GM23338 (cell line): ENCODE measurements around the gene FBXL17. TPM values are rescaled to one million over a fixed set of nuclear protein-coding genes. Genes with fewer than 3 reads are reported as not detected.

Experiments used
- ATAC-seq: fragments of 200-7000 bp; cut with Tn5 transposase; 3 replicates; pipeline ENCODE4 v1.9.1; 2020
- DNase-seq: peaks from one replicate; pipeline ENCODE4 v3.0.0-alpha.2; 2015; ENCODE audit warnings: low spot score
- H2AFZ ChIP-seq: fragments of 200-600 bp; sonication (generic); 2 replicates; pipeline ENCODE4 v1.8.0; 2016; ENCODE audit warnings: antibody characterized with exemption, mild to moderate bottlenecking, moderate library complexity
- H3F3A ChIP-seq: fragments of 200-600 bp; sonication (generic); replicated peaks from 2 replicates; pipeline ENCODE4 v1.8.0; 2017; ENCODE audit warnings: antibody characterized with exemption, mixed run types, low read depth
- H3K27ac ChIP-seq: fragments of 200-600 bp; sonication (generic); 2 replicates; pipeline ENCODE4 v1.6.1; 2016; ENCODE audit warnings: low read depth
- H3K27me3 ChIP-seq: fragments of 200-600 bp; sonication (generic); 2 replicates; pipeline ENCODE4 v1.8.0; 2016; ENCODE audit warnings: mild to moderate bottlenecking, mixed run types, moderate library complexity; ENCODE audit not compliant: insufficient read depth
- H3K36me3 ChIP-seq: fragments of 200-600 bp; sonication (generic); 2 replicates; pipeline ENCODE4 v1.8.0; 2016; ENCODE audit warnings: mild to moderate bottlenecking; ENCODE audit not compliant: insufficient read depth
- H3K4me1 ChIP-seq: fragments of 200-600 bp; sonication (generic); 2 replicates; pipeline ENCODE4 v1.8.0; 2016; ENCODE audit warnings: mild to moderate bottlenecking, moderate library complexity; ENCODE audit not compliant: insufficient read depth
- H3K4me2 ChIP-seq: fragments of 200-600 bp; sonication (generic); 2 replicates; pipeline ENCODE4 v1.7.1; 2017; ENCODE audit warnings: mixed run types
- H3K4me3 ChIP-seq: fragments of 200-600 bp; sonication (generic); 2 replicates; pipeline ENCODE4 v1.6.1; 2016; ENCODE audit warnings: mixed run types
- H3K79me2 ChIP-seq: fragments of 200-600 bp; sonication (generic); replicated peaks from 2 replicates; pipeline ENCODE4 v1.8.0; 2017; ENCODE audit warnings: mild to moderate bottlenecking; ENCODE audit not compliant: insufficient read depth
- H3K9me2 ChIP-seq: fragments of 200-600 bp; sonication (generic); 2 replicates; pipeline ENCODE4 v1.8.0; 2017; ENCODE audit not compliant: insufficient read depth
- H4K20me1 ChIP-seq: fragments of 200-600 bp; sonication (generic); replicated peaks from 2 replicates; pipeline ENCODE4 v1.8.0; 2017; ENCODE audit warnings: mild to moderate bottlenecking; ENCODE audit not compliant: insufficient read depth
- H3K27ac Mint-ChIP-seq: 2 replicates; pipeline ENCODE4 v1.8.0; 2020; ENCODE audit warnings: inconsistent platforms, mild to moderate bottlenecking, moderate library complexity, mixed read lengths
- H3K27me3 Mint-ChIP-seq: 3 replicates; pipeline ENCODE4 v1.8.0; 2022; ENCODE audit warnings: low read depth, mild to moderate bottlenecking, moderate library complexity, mixed read lengths, inconsistent platforms; ENCODE audit not compliant: insufficient read depth, poor library complexity
- H3K36me3 Mint-ChIP-seq: 3 replicates; pipeline ENCODE4 v1.8.0; 2021; ENCODE audit warnings: low read depth, mild to moderate bottlenecking, inconsistent platforms, moderate library complexity, mixed read lengths
- H3K4me1 Mint-ChIP-seq: 3 replicates; pipeline ENCODE4 v1.8.0; 2020; ENCODE audit warnings: mild to moderate bottlenecking, inconsistent platforms, mixed read lengths
- H3K4me3 Mint-ChIP-seq: 3 replicates; pipeline ENCODE4 v1.8.0; 2021; ENCODE audit warnings: moderate library complexity, mild to moderate bottlenecking, inconsistent platforms, mixed read lengths
- H3K9me3 Mint-ChIP-seq: 3 replicates; pipeline ENCODE4 v1.8.0; 2020; ENCODE audit warnings: moderate library complexity, mild to moderate bottlenecking, inconsistent platforms, mixed read lengths
- CREB1 ChIP-seq: fragments of 250-450 bp; sonication (Bioruptor Pico); IDR thresholded peaks from 2 replicates; pipeline ENCODE4 v1.5.0; 2020; ENCODE audit warnings: low read depth, mild to moderate bottlenecking, moderate library complexity
- CTCF ChIP-seq, 2 experiments: fragments of 200-600 bp in 1 of 2; sonication (generic) in 1 of 2; conservative IDR thresholded peaks; 2 replicates each; pipeline versions ENCODE4 v1.5.1 to v1.6.1; 2016 to 2017; ENCODE audit warnings: antibody characterized with exemption in 2 of 2, low read depth in 2 of 2, mild to moderate bottlenecking in 2 of 2, moderate library complexity in 1 of 2
- EZH2 ChIP-seq: fragments of 200-600 bp; sonication (generic); IDR thresholded peaks from one replicate; pipeline ENCODE4 v1.8.0; 2017; ENCODE audit warnings: antibody characterized with exemption, mild to moderate bottlenecking, low read depth; ENCODE audit not compliant: unreplicated experiment
- EZH2phosphoT487 ChIP-seq: fragments of 200-600 bp; sonication (generic); IDR thresholded peaks from one replicate; pipeline ENCODE4 v1.8.1; 2018; ENCODE audit warnings: antibody characterized with exemption; ENCODE audit not compliant: unreplicated experiment
- JUNB ChIP-seq: IDR thresholded peaks from one replicate; pipeline ENCODE4 v1.6.1; 2016; ENCODE audit warnings: antibody characterized with exemption; ENCODE audit not compliant: unreplicated experiment
- NANOG ChIP-seq: IDR thresholded peaks from 2 replicates; pipeline ENCODE4 v1.6.1; 2016; ENCODE audit warnings: antibody characterized with exemption, borderline replicate concordance
- POLR2AphosphoS5 ChIP-seq: IDR thresholded peaks from 2 replicates; pipeline ENCODE4 v1.6.1; 2016; ENCODE audit warnings: antibody characterized with exemption, low read depth
- STAT1 ChIP-seq: IDR thresholded peaks from one replicate; pipeline ENCODE4 v1.6.1; 2016; ENCODE audit warnings: antibody characterized with exemption; ENCODE audit not compliant: unreplicated experiment
- ZNF114 ChIP-seq: fragments of 250-450 bp; sonication (Bioruptor Pico); IDR thresholded peaks from 2 replicates; pipeline ENCODE4 v1.5.0; 2020; ENCODE audit warnings: mild to moderate bottlenecking, moderate library complexity
- ZNF331 ChIP-seq: fragments of 250-450 bp; sonication (Bioruptor Pico); IDR thresholded peaks from 2 replicates; pipeline ENCODE4 v1.5.0; 2020; ENCODE audit warnings: low read depth, mild to moderate bottlenecking, moderate library complexity
- polyA plus RNA-seq: library from polyadenylated mRNA; unstranded; fragments of >200 nt; fragmentation: Nextera tagmentation; extraction: Ambion mirVana; gene quantifications from 2 replicates; pipeline ENCODE4 v1.2.1, GENCODE V29; 2016
- total RNA-seq: library from RNA; depleted of rRNA; stranded (reverse); fragments of >200 nt; shearing (Covaris generic); gene quantifications from 2 replicates; pipeline ENCODE4 v1.2.3, GENCODE V29; 2014
- TF ChIP-seq, protein P1 (sequence below): fragments of 250-450 bp; sonication (Bioruptor Pico); IDR thresholded peaks from 2 replicates; pipeline ENCODE4 v1.5.0; 2020; ENCODE audit warnings: mild to moderate bottlenecking, moderate library complexity
- TF ChIP-seq, protein P2 (sequence below): IDR thresholded peaks from 2 replicates; pipeline ENCODE4 v1.6.1; 2016; ENCODE audit warnings: antibody characterized with exemption
- TF ChIP-seq, protein P3 (sequence below): IDR thresholded peaks from one replicate; pipeline ENCODE4 v1.6.1; 2018; ENCODE audit warnings: antibody characterized with exemption; ENCODE audit not compliant: unreplicated experiment

The FBXL17 gene
- total and polyA plus RNA-seq, 2 experiments from 2014 or later = 2.0 to 2.7 TPM

DNA sequence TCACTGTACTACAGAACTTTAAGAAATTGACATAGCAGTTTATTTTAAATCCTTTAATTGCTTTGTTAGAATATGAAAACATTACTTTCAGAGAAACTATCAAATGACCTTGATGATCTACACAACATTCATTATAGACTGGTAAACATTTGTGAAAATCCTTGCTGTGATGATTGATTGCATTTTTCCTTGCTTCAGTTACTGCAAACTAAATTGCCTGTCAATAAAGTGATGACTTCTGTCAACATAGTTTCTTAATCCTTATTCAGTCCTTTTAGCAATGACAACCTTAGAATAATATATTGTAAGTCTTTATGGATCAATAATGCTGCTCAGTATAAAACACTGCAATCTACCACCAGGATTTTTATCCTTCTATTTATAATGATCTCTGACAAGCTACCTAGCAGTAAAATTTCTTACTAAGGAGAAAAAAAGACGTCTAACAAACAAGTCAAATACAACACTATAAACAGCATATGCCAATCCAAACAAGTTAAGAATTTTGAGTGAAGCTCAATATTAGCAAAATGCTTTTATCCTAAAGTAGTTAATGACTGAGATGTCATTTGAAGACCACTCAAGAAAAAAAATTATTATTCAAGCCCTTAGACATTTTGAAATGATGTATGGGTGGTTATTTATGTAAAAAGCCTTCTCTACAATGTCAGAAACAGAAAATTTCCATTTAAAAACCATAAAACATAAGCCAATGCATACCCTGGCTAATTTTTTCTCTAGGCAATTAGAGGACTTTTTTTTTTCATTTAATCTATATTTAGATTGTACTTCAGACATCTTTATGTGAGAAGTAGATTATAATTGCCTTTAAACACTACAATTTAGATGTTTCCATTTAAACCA, 105.5 kb downstream of the FBXL17 start:
- DNase-seq = no peak
- Histone ChIP-seq H3K9me2 (no peaks in the 10 kb centered on the region), H3K4me3 (no peak overlapping the region), H2AFZ (no peak overlapping the region), H3K79me2 (no peaks in the 10 kb centered on the region), H3K4me2 (no peak overlapping the region), H3K4me1 (no peaks in the 10 kb centered on the region; the same call in 1 of the 2 replicates), H3K36me3 (no peaks in the 10 kb centered on the region), H4K20me1 (no peaks in the 10 kb centered on the region), H3F3A (no peaks in the 10 kb centered on the region), H3K27me3 (no peaks in the 10 kb centered on the region), H3K27ac (no peak overlapping the region)
- Mint-ChIP-seq H3K27ac (no peak overlapping the region), H3K4me3 (no peak overlapping the region), H3K27me3 (no peaks in the 10 kb centered on the region), H3K36me3 (no peaks in the 10 kb centered on the region), H3K9me3 (no peaks in the 10 kb centered on the region), H3K4me1 (peaks cover 20% of the 10 kb centered on the region)
- TF ChIP-seq ZNF114 (CRISPR knock-in tag) (no peak), ZNF331 (CRISPR knock-in tag) (no peak), CTCF (conservative IDR thresholded peaks at IDR 0.05; ENCODE audit: low read depth in 2 of 2) (no peak), STAT1 (no peak), EZH2phosphoT487 (no peak), CREB1 (CRISPR knock-in tag) (no peak), JUNB (no peak), EZH2 (no peak), NANOG (no peak), POLR2AphosphoS5 (no peak)
- TF ChIP-seq, protein P1, sequence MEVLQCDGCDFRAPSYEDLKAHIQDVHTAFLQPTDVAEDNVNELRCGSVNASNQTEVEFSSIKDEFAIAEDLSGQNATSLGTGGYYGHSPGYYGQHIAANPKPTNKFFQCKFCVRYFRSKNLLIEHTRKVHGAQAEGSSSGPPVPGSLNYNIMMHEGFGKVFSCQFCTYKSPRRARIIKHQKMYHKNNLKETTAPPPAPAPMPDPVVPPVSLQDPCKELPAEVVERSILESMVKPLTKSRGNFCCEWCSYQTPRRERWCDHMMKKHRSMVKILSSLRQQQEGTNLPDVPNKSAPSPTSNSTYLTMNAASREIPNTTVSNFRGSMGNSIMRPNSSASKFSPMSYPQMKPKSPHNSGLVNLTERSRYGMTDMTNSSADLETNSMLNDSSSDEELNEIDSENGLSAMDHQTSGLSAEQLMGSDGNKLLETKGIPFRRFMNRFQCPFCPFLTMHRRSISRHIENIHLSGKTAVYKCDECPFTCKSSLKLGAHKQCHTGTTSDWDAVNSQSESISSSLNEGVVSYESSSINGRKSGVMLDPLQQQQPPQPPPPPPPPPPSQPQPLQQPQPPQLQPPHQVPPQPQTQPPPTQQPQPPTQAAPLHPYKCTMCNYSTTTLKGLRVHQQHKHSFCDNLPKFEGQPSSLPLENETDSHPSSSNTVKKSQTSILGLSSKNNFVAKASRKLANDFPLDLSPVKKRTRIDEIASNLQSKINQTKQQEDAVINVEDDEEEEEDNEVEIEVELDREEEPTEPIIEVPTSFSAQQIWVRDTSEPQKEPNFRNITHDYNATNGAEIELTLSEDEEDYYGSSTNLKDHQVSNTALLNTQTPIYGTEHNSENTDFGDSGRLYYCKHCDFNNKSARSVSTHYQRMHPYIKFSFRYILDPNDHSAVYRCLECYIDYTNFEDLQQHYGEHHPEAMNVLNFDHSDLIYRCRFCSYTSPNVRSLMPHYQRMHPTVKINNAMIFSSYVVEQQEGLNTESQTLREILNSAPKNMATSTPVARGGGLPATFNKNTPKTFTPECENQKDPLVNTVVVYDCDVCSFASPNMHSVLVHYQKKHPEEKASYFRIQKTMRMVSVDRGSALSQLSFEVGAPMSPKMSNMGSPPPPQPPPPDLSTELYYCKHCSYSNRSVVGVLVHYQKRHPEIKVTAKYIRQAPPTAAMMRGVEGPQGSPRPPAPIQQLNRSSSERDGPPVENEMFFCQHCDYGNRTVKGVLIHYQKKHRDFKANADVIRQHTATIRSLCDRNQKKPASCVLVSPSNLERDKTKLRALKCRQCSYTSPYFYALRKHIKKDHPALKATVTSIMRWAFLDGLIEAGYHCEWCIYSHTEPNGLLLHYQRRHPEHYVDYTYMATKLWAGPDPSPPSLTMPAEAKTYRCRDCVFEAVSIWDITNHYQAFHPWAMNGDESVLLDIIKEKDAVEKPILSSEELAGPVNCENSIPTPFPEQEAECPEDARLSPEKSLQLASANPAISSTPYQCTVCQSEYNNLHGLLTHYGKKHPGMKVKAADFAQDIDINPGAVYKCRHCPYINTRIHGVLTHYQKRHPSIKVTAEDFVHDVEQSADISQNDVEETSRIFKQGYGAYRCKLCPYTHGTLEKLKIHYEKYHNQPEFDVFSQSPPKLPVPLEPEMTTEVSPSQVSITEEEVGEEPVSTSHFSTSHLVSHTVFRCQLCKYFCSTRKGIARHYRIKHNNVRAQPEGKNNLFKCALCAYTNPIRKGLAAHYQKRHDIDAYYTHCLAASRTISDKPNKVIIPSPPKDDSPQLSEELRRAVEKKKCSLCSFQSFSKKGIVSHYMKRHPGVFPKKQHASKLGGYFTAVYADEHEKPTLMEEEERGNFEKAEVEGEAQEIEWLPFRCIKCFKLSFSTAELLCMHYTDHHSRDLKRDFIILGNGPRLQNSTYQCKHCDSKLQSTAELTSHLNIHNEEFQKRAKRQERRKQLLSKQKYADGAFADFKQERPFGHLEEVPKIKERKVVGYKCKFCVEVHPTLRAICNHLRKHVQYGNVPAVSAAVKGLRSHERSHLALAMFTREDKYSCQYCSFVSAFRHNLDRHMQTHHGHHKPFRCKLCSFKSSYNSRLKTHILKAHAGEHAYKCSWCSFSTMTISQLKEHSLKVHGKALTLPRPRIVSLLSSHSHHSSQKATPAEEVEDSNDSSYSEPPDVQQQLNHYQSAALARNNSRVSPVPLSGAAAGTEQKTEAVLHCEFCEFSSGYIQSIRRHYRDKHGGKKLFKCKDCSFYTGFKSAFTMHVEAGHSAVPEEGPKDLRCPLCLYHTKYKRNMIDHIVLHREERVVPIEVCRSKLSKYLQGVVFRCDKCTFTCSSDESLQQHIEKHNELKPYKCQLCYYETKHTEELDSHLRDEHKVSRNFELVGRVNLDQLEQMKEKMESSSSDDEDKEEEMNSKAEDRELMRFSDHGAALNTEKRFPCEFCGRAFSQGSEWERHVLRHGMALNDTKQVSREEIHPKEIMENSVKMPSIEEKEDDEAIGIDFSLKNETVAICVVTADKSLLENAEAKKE (CRISPR knock-in tag) = no peak
- TF ChIP-seq, protein P2, sequence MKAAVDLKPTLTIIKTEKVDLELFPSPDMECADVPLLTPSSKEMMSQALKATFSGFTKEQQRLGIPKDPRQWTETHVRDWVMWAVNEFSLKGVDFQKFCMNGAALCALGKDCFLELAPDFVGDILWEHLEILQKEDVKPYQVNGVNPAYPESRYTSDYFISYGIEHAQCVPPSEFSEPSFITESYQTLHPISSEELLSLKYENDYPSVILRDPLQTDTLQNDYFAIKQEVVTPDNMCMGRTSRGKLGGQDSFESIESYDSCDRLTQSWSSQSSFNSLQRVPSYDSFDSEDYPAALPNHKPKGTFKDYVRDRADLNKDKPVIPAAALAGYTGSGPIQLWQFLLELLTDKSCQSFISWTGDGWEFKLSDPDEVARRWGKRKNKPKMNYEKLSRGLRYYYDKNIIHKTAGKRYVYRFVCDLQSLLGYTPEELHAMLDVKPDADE = no peak
- TF ChIP-seq, protein P3, sequence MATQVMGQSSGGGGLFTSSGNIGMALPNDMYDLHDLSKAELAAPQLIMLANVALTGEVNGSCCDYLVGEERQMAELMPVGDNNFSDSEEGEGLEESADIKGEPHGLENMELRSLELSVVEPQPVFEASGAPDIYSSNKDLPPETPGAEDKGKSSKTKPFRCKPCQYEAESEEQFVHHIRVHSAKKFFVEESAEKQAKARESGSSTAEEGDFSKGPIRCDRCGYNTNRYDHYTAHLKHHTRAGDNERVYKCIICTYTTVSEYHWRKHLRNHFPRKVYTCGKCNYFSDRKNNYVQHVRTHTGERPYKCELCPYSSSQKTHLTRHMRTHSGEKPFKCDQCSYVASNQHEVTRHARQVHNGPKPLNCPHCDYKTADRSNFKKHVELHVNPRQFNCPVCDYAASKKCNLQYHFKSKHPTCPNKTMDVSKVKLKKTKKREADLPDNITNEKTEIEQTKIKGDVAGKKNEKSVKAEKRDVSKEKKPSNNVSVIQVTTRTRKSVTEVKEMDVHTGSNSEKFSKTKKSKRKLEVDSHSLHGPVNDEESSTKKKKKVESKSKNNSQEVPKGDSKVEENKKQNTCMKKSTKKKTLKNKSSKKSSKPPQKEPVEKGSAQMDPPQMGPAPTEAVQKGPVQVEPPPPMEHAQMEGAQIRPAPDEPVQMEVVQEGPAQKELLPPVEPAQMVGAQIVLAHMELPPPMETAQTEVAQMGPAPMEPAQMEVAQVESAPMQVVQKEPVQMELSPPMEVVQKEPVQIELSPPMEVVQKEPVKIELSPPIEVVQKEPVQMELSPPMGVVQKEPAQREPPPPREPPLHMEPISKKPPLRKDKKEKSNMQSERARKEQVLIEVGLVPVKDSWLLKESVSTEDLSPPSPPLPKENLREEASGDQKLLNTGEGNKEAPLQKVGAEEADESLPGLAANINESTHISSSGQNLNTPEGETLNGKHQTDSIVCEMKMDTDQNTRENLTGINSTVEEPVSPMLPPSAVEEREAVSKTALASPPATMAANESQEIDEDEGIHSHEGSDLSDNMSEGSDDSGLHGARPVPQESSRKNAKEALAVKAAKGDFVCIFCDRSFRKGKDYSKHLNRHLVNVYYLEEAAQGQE = no peak
- no peak for ATAC-seq
